CD14-positive monocyte (primary cell): ENCODE results near the gene ECM2. TPM values are rescaled to one million over a fixed set of nuclear protein-coding genes. Genes with fewer than 3 reads are reported as not detected.

ENCODE experiments used
- DNase-seq, 3 donors: peaks; one replicate each; pipeline ENCODE4 v3.0.0-alpha.2; 2011 to 2022
- H2AFZ ChIP-seq: 2 replicates; pipeline ENCODE4 v1.6.0; 2012; ENCODE audit warnings: mild to moderate bottlenecking, low read depth, low read length, inconsistent platforms; ENCODE audit not compliant: insufficient read depth, poor library complexity, severe bottlenecking
- H3K27ac ChIP-seq, 2 donors: 1 replicate in 1 of 2; 2 replicates in 1 of 2; pipeline ENCODE4 v1.5.1; 2012 to 2013; ENCODE audit warnings: low read length in 2 of 2, control low read depth in 1 of 2, inconsistent platforms in 1 of 2, low read depth in 1 of 2, mild to moderate bottlenecking in 1 of 2
- H3K27me3 ChIP-seq, 2 donors: one replicate each; pipeline versions ENCODE4 v1.6.0 to v1.6.1; 2011 to 2013; ENCODE audit warnings: low read length in 2 of 2; ENCODE audit not compliant: control insufficient read depth in 2 of 2, insufficient read depth in 2 of 2
- H3K36me3 ChIP-seq, 2 donors: replicated peaks in 1 of 2; 1 replicate in 1 of 2; 2 replicates in 1 of 2; pipeline versions ENCODE4 v1.5.1 to v1.6.1; 2012 to 2013; ENCODE audit warnings: low read length in 2 of 2, control low read depth in 1 of 2, inconsistent platforms in 1 of 2, mild to moderate bottlenecking in 1 of 2; ENCODE audit not compliant: insufficient read depth in 2 of 2, control insufficient read depth in 1 of 2
- H3K4me1 ChIP-seq, 2 donors: 1 replicate in 1 of 2; 2 replicates in 1 of 2; pipeline versions ENCODE4 v1.5.1 to v1.6.1; 2012 to 2013; ENCODE audit warnings: low read length in 2 of 2, control low read depth in 1 of 2, inconsistent platforms in 1 of 2, mild to moderate bottlenecking in 1 of 2, moderate library complexity in 1 of 2; ENCODE audit not compliant: insufficient read depth in 2 of 2, control insufficient read depth in 1 of 2
- H3K4me2 ChIP-seq: replicated peaks from 2 replicates; pipeline ENCODE3; 2012; ENCODE audit warnings: low read length, moderate library complexity, mild to moderate bottlenecking; ENCODE audit not compliant: poor library complexity, severe bottlenecking; ENCODE audit errors: extremely low read depth
- H3K4me3 ChIP-seq, 3 experiments: fragments of 200-600 bp in 1 of 3; sonication (generic) in 1 of 3; replicated peaks in 1 of 3; 1 replicate in 2 of 3; 2 replicates in 1 of 3; pipeline ENCODE4 v1.5.1; 2011 to 2013; ENCODE audit warnings: low read length in 3 of 3, mild to moderate bottlenecking in 3 of 3, control low read depth in 2 of 3, low read depth in 2 of 3, inconsistent platforms in 1 of 3, moderate library complexity in 1 of 3
- H3K79me2 ChIP-seq: 2 replicates; pipeline ENCODE4 v1.6.0; 2012; ENCODE audit warnings: mild to moderate bottlenecking, control low read depth, inconsistent platforms, low read length, moderate library complexity; ENCODE audit not compliant: insufficient read depth
- H3K9ac ChIP-seq: 2 replicates; pipeline ENCODE4 v1.6.0; 2017; ENCODE audit warnings: low read length, mild to moderate bottlenecking; ENCODE audit not compliant: insufficient read depth, poor library complexity, severe bottlenecking
- H3K9me3 ChIP-seq, 2 donors: replicated peaks in 1 of 2; 1 replicate in 1 of 2; 2 replicates in 1 of 2; pipeline versions ENCODE4 v1.5.1 to v1.6.1; 2012 to 2013; ENCODE audit warnings: low read length in 2 of 2, control low read depth in 1 of 2; ENCODE audit not compliant: control insufficient read depth in 1 of 2, insufficient read depth in 1 of 2
- H4K20me1 ChIP-seq: 2 replicates; pipeline ENCODE4 v1.6.0; 2012; ENCODE audit warnings: mild to moderate bottlenecking, low read length, control low read depth, moderate library complexity; ENCODE audit not compliant: insufficient read depth
- H3K27ac Mint-ChIP-seq, 7 donors: one replicate each; pipeline ENCODE4 v1.8.0; 2020; ENCODE audit warnings: mild to moderate bottlenecking in 7 of 7, mixed read lengths in 7 of 7, moderate library complexity in 6 of 7, inconsistent platforms in 2 of 7
- H3K27me3 Mint-ChIP-seq, 3 donors: one replicate each; pipeline ENCODE4 v1.8.0; 2021 to 2022; ENCODE audit warnings: low read depth in 3 of 3, mild to moderate bottlenecking in 3 of 3, mixed read lengths in 3 of 3, moderate library complexity in 3 of 3, inconsistent platforms in 1 of 3
- H3K36me3 Mint-ChIP-seq, 2 donors: one replicate each; pipeline ENCODE4 v1.8.0; 2020; ENCODE audit warnings: mixed read lengths in 2 of 2, inconsistent platforms in 1 of 2, mild to moderate bottlenecking in 1 of 2
- H3K4me1 Mint-ChIP-seq: one replicate; pipeline ENCODE4 v1.8.0; 2020; ENCODE audit warnings: mild to moderate bottlenecking, mixed read lengths
- H3K4me3 Mint-ChIP-seq, 2 donors: one replicate each; pipeline ENCODE4 v1.8.0; 2020; ENCODE audit warnings: mild to moderate bottlenecking in 2 of 2, mixed read lengths in 2 of 2, moderate library complexity in 1 of 2
- H3K9me3 Mint-ChIP-seq, 7 donors: one replicate each; pipeline ENCODE4 v1.8.0; 2020 to 2022; ENCODE audit warnings: mixed read lengths in 7 of 7, mild to moderate bottlenecking in 6 of 7, moderate library complexity in 6 of 7, inconsistent platforms in 2 of 7
- CTCF ChIP-seq: fragments of 200-600 bp; IDR thresholded peaks from one replicate; pipeline ENCODE4 v1.8.0; 2022; ENCODE audit warnings: antibody characterized with exemption, mild to moderate bottlenecking
- WGBS: methylation state at CpG from one replicate; pipeline ENCODE4 v1.1.5; 2013; ENCODE audit warnings: missing lambda C conversion rate; ENCODE audit not compliant: insufficient coverage; 5-methylcytosine and 5-hydroxymethylcytosine counted together
- intact Hi-C, 2 donors: fragments of 100-400 bp; cut with micrococcal nuclease; formaldehyde crosslinking; loops; one replicate each; pipeline versions ENCODE4 v1.15.0 to v1.15.1; 2023
- polyA plus RNA-seq, 3 donors: library from polyadenylated mRNA; depleted of rRNA in 1 of 3; unstranded in 2 of 3; stranded (reverse) in 1 of 3; fragments of 300-500 nt in 2 of 3; fragments of >200 nt in 1 of 3; fragmentation: Illumina TruSeq in 2 of 3; gene quantifications; 1 replicate in 2 of 3; 2 replicates in 1 of 3; pipeline ENCODE4 v1.2.3, GENCODE V29; 2012 to 2021

Gene ECM2
- polyA plus RNA-seq, 3 donors: 0.15 TPM; not detected in 2

DNA sequence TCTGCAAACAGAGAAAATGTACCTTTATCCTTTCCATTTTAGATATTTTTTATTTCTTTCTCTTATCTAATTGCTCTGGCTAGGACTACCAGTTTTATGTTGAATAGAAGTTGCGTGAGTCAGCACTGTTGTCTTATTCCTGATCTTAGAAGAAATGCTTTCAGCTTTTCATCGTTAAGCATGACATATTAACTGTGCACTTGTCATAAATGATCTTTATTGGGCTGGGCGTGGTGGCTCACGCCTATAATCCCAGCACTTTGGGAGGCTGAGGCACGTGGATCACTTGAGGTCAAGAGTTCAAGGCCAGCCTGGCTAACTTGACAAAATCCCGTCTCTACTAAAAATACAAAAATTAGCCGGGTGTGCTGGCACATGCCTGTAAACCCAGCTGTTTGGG is 8.2 kb upstream of the ECM2 start:
- H3K36me3 ChIP-seq: no peaks in the 10 kb centered on the region
- H3K27me3 Mint-ChIP-seq: peaks cover 0 to 3% (median 0%) of the 10 kb centered on the region in 3 donors
- no peaks in the 10 kb centered on the region for H4K20me1 ChIP-seq
- no peak overlapping the region for H3K4me3 ChIP-seq
- no peak overlapping the region for H3K4me2 ChIP-seq
- H3K27me3 ChIP-seq: no peaks in the 10 kb centered on the region
- no peak overlapping the region for H3K9ac ChIP-seq
- no peak overlapping the region for H3K4me3 Mint-ChIP-seq
- TF ChIP-seq CTCF: no peak
- H3K79me2 ChIP-seq: no peaks in the 10 kb centered on the region
- H3K27ac Mint-ChIP-seq: peak overlapping the region in 1 of 7 donors; percentile 13
- H3K9me3 Mint-ChIP-seq: peaks cover 4 to 16% (median 8%) of the 10 kb centered on the region in 7 donors
- intact Hi-C loops: no loop called here
- no peak overlapping the region for H2AFZ ChIP-seq
- H3K9me3 ChIP-seq: peaks cover 3 to 10% of the 10 kb centered on the region in 2 donors
- H3K27ac ChIP-seq: no peak overlapping the region
- H3K4me1 ChIP-seq: peaks cover 7 to 8% of the 10 kb centered on the region in 2 donors
- peaks cover 0 to 4% of the 10 kb centered on the region in 2 donors for H3K36me3 Mint-ChIP-seq
- WGBS: 97% methylated on average over 4 of the region's 7 CpGs
- no peak for DNase-seq
- peaks cover 12% of the 10 kb centered on the region for H3K4me1 Mint-ChIP-seq

DNA sequence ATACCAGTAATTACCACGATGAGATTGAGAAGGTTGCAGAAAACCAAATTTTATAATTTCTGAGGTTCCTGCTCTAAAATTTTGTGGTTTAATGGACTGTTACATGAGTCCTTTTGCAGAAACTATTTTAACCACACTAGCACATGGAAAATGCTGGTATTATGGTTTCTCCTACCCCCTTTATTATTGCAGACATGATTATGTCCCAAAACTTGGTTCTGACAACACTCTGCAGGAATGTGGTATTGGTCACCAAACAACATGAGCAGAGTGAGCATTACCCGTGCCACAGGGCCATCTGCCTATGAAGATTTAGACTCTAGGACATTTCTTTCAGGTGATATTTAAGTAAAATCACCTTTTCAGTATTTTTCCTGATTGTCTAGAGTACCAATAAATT is 2.8 kb upstream of the ECM2 start:
- H3K27ac Mint-ChIP-seq: no peak overlapping the region
- DNase-seq: no peak
- peaks cover 53% of the 10 kb centered on the region for H3K4me1 Mint-ChIP-seq
- no peak overlapping the region for H3K4me3 Mint-ChIP-seq
- H3K4me2 ChIP-seq: no peak overlapping the region
- peaks cover 0 to 6% (median 0%) of the 10 kb centered on the region in 3 donors for H3K27me3 Mint-ChIP-seq
- peaks cover 24 to 40% of the 10 kb centered on the region in 2 donors for H3K4me1 ChIP-seq
- TF ChIP-seq CTCF: no peak
- H3K9ac ChIP-seq: no peak overlapping the region
- H3K27me3 ChIP-seq: no peaks in the 10 kb centered on the region
- intact Hi-C loops: no loop called here
- H3K79me2 ChIP-seq: no peaks in the 10 kb centered on the region
- WGBS: no CpG with 5 or more reads among the region's 2 CpGs
- H3K36me3 Mint-ChIP-seq: no peaks in the 10 kb centered on the region
- no peak overlapping the region for H3K4me3 ChIP-seq
- no peaks in the 10 kb centered on the region for H3K9me3 ChIP-seq
- no peaks in the 10 kb centered on the region for H4K20me1 ChIP-seq
- H3K9me3 Mint-ChIP-seq: peaks cover 0 to 3% (median 0%) of the 10 kb centered on the region in 7 donors
- H2AFZ ChIP-seq: no peak overlapping the region
- no peaks in the 10 kb centered on the region for H3K36me3 ChIP-seq
- peak overlapping the region in 1 of 2 donors; percentile 70 for H3K27ac ChIP-seq
